Fibroblast of lung (primary cell): ENCODE measurements around the gene ADCY5. TPM values are rescaled to one million over a fixed set of nuclear protein-coding genes. Genes with fewer than 3 reads are reported as not detected.

Experiments
- DNase-seq, 2 donors: peaks; one replicate each; pipeline versions ENCODE4 v3.0.0 to v3.0.0-alpha.2; 2010; ENCODE audit warnings: low read depth in 2 of 2
- H2AFZ ChIP-seq: 2 replicates; pipeline ENCODE4 v1.5.1; 2012; ENCODE audit warnings: low read length, control low read depth, inconsistent platforms
- H3K27ac ChIP-seq: 2 replicates; pipeline ENCODE4 v1.5.1; 2011; ENCODE audit warnings: low read length, control low read depth; ENCODE audit not compliant: insufficient read depth
- H3K27me3 ChIP-seq: 2 replicates; pipeline ENCODE4 v1.5.1; 2011; ENCODE audit warnings: mild to moderate bottlenecking, low read length; ENCODE audit not compliant: control insufficient read depth, insufficient read depth
- H3K36me3 ChIP-seq: 2 replicates; pipeline ENCODE4 v1.5.1; 2011; ENCODE audit warnings: low read length; ENCODE audit not compliant: control insufficient read depth, insufficient read depth
- H3K4me1 ChIP-seq: 2 replicates; pipeline ENCODE4 v1.5.1; 2011; ENCODE audit warnings: low read length; ENCODE audit not compliant: control insufficient read depth, insufficient read depth; ENCODE audit errors: extremely low read depth
- H3K4me2 ChIP-seq: 2 replicates; pipeline ENCODE4 v1.5.1; 2011; ENCODE audit warnings: low read length, control low read depth; ENCODE audit not compliant: insufficient read depth; ENCODE audit errors: extremely low read depth
- H3K4me3 ChIP-seq, 4 experiments: fragments of 200-600 bp in 1 of 4; sonication (generic) in 1 of 4; replicated peaks in 1 of 4; 2 replicates each; pipeline ENCODE4 v1.5.1; 2011 to 2016; ENCODE audit warnings: low read length in 4 of 4, low read depth in 3 of 4, mild to moderate bottlenecking in 3 of 4, control low read depth in 2 of 4, inconsistent platforms in 1 of 4, mixed read lengths in 1 of 4; ENCODE audit not compliant: insufficient read depth in 1 of 4; ENCODE audit errors: control extremely low read depth in 1 of 4
- H3K79me2 ChIP-seq: 2 replicates; pipeline ENCODE4 v1.5.1; 2012; ENCODE audit warnings: mild to moderate bottlenecking, low read length, inconsistent platforms; ENCODE audit not compliant: control insufficient read depth, insufficient read depth
- H3K9ac ChIP-seq: 2 replicates; pipeline ENCODE4 v1.5.1; 2011; ENCODE audit warnings: mild to moderate bottlenecking, low read length, control low read depth; ENCODE audit not compliant: insufficient read depth
- H3K9me3 ChIP-seq: 2 replicates; pipeline ENCODE4 v1.5.1; 2012; ENCODE audit warnings: low read depth, low read length; ENCODE audit not compliant: control insufficient read depth, insufficient read depth
- H4K20me1 ChIP-seq: 2 replicates; pipeline ENCODE4 v1.5.1; 2011; ENCODE audit warnings: low read length; ENCODE audit not compliant: control insufficient read depth, insufficient read depth; ENCODE audit errors: extremely low read depth
- CTCF ChIP-seq, 2 donors: IDR thresholded peaks in 1 of 2; conservative IDR thresholded peaks in 1 of 2; 1 replicate in 1 of 2; 2 replicates in 1 of 2; pipeline ENCODE4 v1.5.1; 2011 to 2012; ENCODE audit warnings: low read length in 2 of 2, control low read depth in 1 of 2, inconsistent platforms in 1 of 2, low read depth in 1 of 2, mild to moderate bottlenecking in 1 of 2
- EZH2 ChIP-seq: IDR thresholded peaks from 2 replicates; pipeline ENCODE4 v1.5.1; 2012; ENCODE audit warnings: low read length, control low read depth, mild to moderate bottlenecking; ENCODE audit errors: missing control alignments
- polyA plus RNA-seq, 2 donors: library from polyadenylated mRNA; depleted of rRNA in 1 of 2; stranded (reverse) in 1 of 2; unstranded in 1 of 2; fragments of >200 nt; gene quantifications; 2 replicates each; pipeline ENCODE4 v1.2.1, GENCODE V29; 2011 to 2012; ENCODE audit warnings: missing spikeins in 1 of 2
- total RNA-seq: library from RNA; depleted of rRNA; stranded (reverse); fragments of >200 nt; gene quantifications from 2 replicates; pipeline ENCODE4 v1.2.1, GENCODE V29; 2014

ADCY5 gene
- total and polyA plus RNA-seq, 2 donors (not counting 1 experiment from before 2014, with no cell fraction given): 0.11 to 0.50 TPM

- H3K4me3 ChIP-seq: no peak overlapping the region
- TF ChIP-seq CTCF (conservative IDR thresholded peaks at IDR 0.05 in 1 of 2, IDR thresholded peaks at IDR 0.05 in 1 of 2; ENCODE audit: low read depth in 1 of 2, low read length in 2 of 2) (no peak), EZH2 (no peak)
- no peaks in the 10 kb centered on the region for H3K79me2 ChIP-seq
- H3K27me3 ChIP-seq: peaks cover 16% of the 10 kb centered on the region
- no peaks in the 10 kb centered on the region for H3K9me3 ChIP-seq
- H4K20me1 ChIP-seq: no peaks in the 10 kb centered on the region
- no peak overlapping the region for H3K4me2 ChIP-seq
- no peak overlapping the region for H3K27ac ChIP-seq
- no peak overlapping the region for H2AFZ ChIP-seq
- no peak overlapping the region for H3K9ac ChIP-seq
- no peak for DNase-seq
- no peaks in the 10 kb centered on the region for H3K4me1 ChIP-seq
- no peaks in the 10 kb centered on the region for H3K36me3 ChIP-seq
Observed at GRCh38 chr3:123475786-123476185, 26.9 kb upstream of the ADCY5 start.

- Histone ChIP-seq H3K9ac (no peak overlapping the region), H3K4me3 (no peak overlapping the region), H3K4me2 (no peak overlapping the region), H3K9me3 (no peaks in the 10 kb centered on the region), H3K36me3 (no peaks in the 10 kb centered on the region), H3K4me1 (no peaks in the 10 kb centered on the region), H3K27me3 (peaks cover 11% of the 10 kb centered on the region), H3K79me2 (no peaks in the 10 kb centered on the region), H4K20me1 (no peaks in the 10 kb centered on the region), H3K27ac (no peak overlapping the region), H2AFZ (no peak overlapping the region)
- no peak for TF ChIP-seq CTCF (conservative IDR thresholded peaks at IDR 0.05 in 1 of 2, IDR thresholded peaks at IDR 0.05 in 1 of 2; ENCODE audit: low read depth in 1 of 2, low read length in 2 of 2)
- no peak for TF ChIP-seq EZH2
- no peak for DNase-seq
Observed at GRCh38 chr3:123471106-123471505, 22.2 kb upstream of the ADCY5 start.

- H3K27ac ChIP-seq: no peak overlapping the region
- no peaks in the 10 kb centered on the region for H3K36me3 ChIP-seq
- no peaks in the 10 kb centered on the region for H3K9me3 ChIP-seq
- H2AFZ ChIP-seq: no peak overlapping the region
- H3K4me2 ChIP-seq: no peak overlapping the region
- no peak overlapping the region for H3K4me3 ChIP-seq
- no peak for DNase-seq
- no peaks in the 10 kb centered on the region for H3K79me2 ChIP-seq
- TF ChIP-seq EZH2: no peak
- no peak for TF ChIP-seq CTCF (conservative IDR thresholded peaks at IDR 0.05 in 1 of 2, IDR thresholded peaks at IDR 0.05 in 1 of 2; ENCODE audit: low read depth in 1 of 2, low read length in 2 of 2)
- H4K20me1 ChIP-seq: no peaks in the 10 kb centered on the region
- no peaks in the 10 kb centered on the region for H3K4me1 ChIP-seq
- no peak overlapping the region for H3K9ac ChIP-seq
- H3K27me3 ChIP-seq: no peaks in the 10 kb centered on the region
Observed at GRCh38 chr3:123469323-123469995, 20.6 kb upstream of the ADCY5 start.
